NT2/D1 (cell line): ENCODE measurements around the gene P2RY14.
A peak's percentile ranks its signal among the peaks of the same experiment; 100 is the strongest.

Experiments
- DNase-seq: peaks from one replicate; pipeline ENCODE4 v3.0.0-alpha.2; 2011; ENCODE audit warnings: low read depth, low spot score
- H3K27me3 ChIP-seq: 2 replicates; pipeline ENCODE4 v1.6.0; 2011; ENCODE audit warnings: mild to moderate bottlenecking; ENCODE audit not compliant: insufficient read length, insufficient read depth
- H3K36me3 ChIP-seq: 2 replicates; pipeline ENCODE4 v1.6.1; 2011; ENCODE audit warnings: mild to moderate bottlenecking, low read length, mixed read lengths; ENCODE audit not compliant: insufficient read depth, insufficient read length
- H3K4me1 ChIP-seq: 2 replicates; pipeline ENCODE4 v1.5.1; 2011; ENCODE audit not compliant: insufficient read depth, insufficient read length
- H3K4me3 ChIP-seq: 2 replicates; pipeline ENCODE4 v1.5.1; 2011; ENCODE audit warnings: low read depth; ENCODE audit not compliant: insufficient read length
- H3K9ac ChIP-seq: 2 replicates; pipeline ENCODE4 v1.6.0; 2011; ENCODE audit warnings: low read depth; ENCODE audit not compliant: insufficient read length
- H3K9me3 ChIP-seq: 2 replicates; pipeline ENCODE4 v1.5.1; 2011; ENCODE audit warnings: mild to moderate bottlenecking, low read length; ENCODE audit not compliant: insufficient read depth
- SUZ12 ChIP-seq: IDR thresholded peaks from 2 replicates; pipeline ENCODE4 v1.6.1; 2011; ENCODE audit not compliant: insufficient read length, insufficient read depth; ENCODE audit errors: extremely low read depth
- YY1 ChIP-seq: IDR thresholded peaks from 2 replicates; pipeline ENCODE4 v1.6.1; 2011; ENCODE audit not compliant: insufficient read length, insufficient read depth
- ZNF274 ChIP-seq: IDR thresholded peaks from 2 replicates; pipeline ENCODE4 v1.6.1; 2011; ENCODE audit warnings: mild to moderate bottlenecking, low read depth, low read length

The P2RY14 gene

DNA sequence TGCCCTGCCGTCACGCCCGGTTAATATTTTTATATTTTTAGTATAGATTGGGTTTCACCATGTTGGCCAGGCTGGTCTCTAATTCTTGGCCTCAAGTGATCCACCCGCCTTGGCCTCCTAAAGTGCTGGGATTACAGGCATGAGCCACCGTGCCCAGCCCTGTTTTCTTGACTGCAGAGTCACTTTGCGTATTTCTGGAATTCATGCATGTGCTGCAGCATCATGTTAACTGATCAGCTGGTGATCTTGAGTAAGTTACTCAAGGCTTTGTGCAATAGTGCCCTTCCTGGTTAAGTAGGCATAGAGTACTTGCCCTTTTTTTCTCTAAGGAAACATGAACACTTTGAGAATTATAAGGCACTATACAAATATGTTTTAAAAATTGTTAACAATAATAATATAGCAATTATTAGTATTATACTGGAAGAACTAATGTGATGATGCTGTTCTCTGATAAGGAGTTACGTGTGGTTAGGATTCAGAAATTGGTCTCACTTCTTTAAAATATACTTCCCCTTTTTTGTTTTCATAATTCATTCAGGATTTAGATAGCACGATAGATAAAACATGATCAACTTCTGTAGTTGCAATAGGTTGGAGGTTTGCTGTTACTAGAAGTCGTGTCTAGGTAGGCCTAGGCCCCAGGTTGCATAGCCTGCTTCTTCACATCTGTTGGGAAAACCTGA is 108.9 kb downstream of the P2RY14 start:
- no peak for DNase-seq
- TF ChIP-seq SUZ12: no peak
- no peak for TF ChIP-seq YY1
- TF ChIP-seq ZNF274: no peak
- H3K4me3 ChIP-seq: no peak overlapping the region
- H3K9me3 ChIP-seq: no peaks in the 10 kb centered on the region
- peaks cover 10% of the 10 kb centered on the region for H3K36me3 ChIP-seq
- no peaks in the 10 kb centered on the region for H3K4me1 ChIP-seq
- no peaks in the 10 kb centered on the region for H3K27me3 ChIP-seq
- no peak overlapping the region for H3K9ac ChIP-seq

DNA sequence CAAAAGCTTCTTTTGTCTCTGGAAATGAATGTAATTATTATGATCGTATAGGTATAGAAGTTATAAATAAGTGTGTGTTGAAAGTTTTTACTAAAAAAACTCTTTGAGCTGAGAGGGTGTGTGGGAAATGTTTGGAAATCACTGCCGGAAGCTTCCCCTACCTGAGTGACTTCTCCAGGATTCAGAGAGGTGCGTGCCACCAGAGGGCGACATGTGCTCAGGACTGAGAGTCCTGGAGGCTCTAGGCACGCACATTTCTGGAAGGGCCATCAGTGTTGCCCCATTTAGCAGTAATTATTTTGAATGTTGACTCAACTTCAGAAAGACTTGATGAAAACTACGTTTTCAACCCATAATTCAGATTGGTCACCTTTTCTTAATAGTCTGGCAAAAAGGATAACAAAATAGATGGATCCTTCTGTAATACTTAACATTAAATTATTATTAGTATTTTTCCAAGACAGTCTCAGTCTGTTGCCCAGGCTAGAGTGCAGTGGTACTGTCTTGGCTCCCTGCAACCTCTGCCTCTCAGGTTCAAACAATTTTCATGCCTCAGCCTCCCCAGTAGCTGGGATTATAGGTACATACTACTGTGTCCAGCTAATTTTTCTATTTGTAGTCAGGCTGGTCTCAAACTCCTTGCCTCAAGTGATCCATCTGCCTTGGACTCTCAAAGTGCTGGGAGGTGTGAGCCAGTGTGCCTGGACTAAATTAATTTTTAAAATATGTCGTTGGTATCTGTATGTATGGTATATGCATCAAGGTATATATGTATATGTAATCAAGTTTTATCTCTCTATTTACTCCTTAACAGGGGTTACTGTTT is 109.9 kb downstream of the P2RY14 start:
- Histone ChIP-seq H3K36me3 (peaks cover 10% of the 10 kb centered on the region), H3K9me3 (no peaks in the 10 kb centered on the region), H3K4me1 (no peaks in the 10 kb centered on the region), H3K4me3 (no peak overlapping the region), H3K27me3 (no peaks in the 10 kb centered on the region), H3K9ac (no peak overlapping the region)
- peak; percentile 28 for DNase-seq
- TF ChIP-seq YY1 (no peak), ZNF274 (no peak), SUZ12 (no peak)

DNA sequence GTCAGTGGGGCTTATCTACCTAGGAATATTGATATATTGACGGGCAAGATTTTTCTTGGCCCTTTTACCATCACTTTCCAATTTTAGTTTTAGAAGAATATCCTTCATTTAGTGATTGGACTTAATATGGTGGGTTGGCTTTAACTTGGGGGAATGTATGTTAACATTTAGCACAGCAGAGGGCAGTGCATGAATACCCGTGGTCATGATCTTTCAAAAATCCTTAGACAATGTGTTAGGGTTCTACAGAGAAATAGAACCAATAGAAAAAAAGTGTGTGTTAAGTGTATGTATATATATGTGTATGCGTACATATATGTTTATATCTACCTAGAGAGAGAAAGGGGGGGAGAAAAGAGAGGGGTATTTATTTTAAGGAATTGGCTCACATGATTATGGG is 112.2 kb downstream of the P2RY14 start:
- Histone ChIP-seq H3K27me3 (no peaks in the 10 kb centered on the region), H3K9ac (no peak overlapping the region), H3K4me1 (no peaks in the 10 kb centered on the region), H3K36me3 (peaks cover 7% of the 10 kb centered on the region), H3K4me3 (no peak overlapping the region), H3K9me3 (no peaks in the 10 kb centered on the region)
- TF ChIP-seq SUZ12: no peak
- TF ChIP-seq YY1: no peak
- DNase-seq: no peak

DNA sequence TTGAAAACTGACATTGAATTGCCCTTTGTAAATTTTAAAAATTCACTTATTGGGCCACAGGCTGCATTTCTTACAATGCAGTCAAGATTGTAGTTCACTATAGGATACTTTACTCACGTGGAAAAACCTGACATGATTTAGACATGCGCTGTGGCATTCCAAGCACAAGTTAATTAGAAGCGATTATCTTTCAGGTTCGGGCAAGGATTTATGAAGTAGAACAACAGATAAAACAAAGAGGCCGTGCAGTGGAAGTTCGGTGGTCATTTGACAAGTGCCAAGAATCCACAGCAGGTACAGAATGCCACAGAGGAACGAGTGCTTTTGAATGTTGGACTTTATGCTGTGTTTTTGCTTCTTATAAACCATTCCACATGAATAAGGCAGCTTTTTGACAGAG is 113.1 kb downstream of the P2RY14 start:
- Histone ChIP-seq H3K9me3 (no peaks in the 10 kb centered on the region), H3K4me1 (no peaks in the 10 kb centered on the region)

More for the DNA sequence above, 113.1 kb downstream of the P2RY14 start:
- Histone ChIP-seq H3K4me3 (no peak overlapping the region), H3K9ac (no peak overlapping the region), H3K36me3 (peaks cover 7% of the 10 kb centered on the region), H3K27me3 (no peaks in the 10 kb centered on the region)
- TF ChIP-seq ZNF274 (no peak), SUZ12 (no peak), YY1 (no peak)
- DNase-seq: no peak
